NCI-H82 treated with DMSO at 0.1 percent for 48 hours (cell line): ENCODE data around the gene MS4A6E.
"Not testable (repeated sequence)": the region's sequence is repeated elsewhere in the genome, so short reads cannot be mapped to it uniquely, and the experiment has no call there.

Experiments used
- DNase-seq: peaks from one replicate; lab custom pipeline; 2025; ENCODE audit not compliant: unreplicated experiment; lab: John Stamatoyannopoulos, UW

MS4A6E gene

GRCh38 chr11:60334005-60334620, 7.1 kb downstream of the MS4A6E start:
- peak; percentile 4 for DNase-seq

DNA sequence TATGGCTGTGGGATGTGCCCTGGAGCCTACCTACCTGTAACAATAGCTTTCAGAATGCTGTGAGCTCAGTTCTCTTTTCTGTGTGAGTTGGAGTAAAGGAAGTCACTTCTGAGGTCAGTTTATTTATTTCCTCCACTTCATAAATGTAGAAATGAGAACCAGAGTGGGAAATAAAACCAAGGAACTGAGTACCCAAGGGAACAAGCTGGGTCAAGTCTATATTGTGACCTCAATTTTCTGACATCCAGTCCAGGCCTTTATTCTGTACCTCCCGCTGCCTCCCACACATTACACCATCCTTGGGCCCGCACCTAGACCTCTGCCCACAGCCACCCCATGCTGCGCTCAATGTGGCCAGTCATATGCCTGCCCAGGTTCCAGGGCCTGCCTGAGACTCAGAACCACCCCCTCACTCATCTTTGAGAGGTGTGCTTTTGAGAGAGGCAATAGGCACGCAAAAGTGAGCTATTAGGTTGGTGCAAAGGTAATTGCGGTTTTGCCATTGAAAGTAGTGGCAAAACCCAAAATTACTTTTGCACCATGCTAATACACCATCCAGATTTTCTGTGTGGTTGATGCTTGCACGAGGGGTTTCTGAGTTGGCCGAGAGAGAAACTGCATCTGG, 9.8 kb downstream of the MS4A6E start:
- DNase-seq, result no peak

GRCh38 chr11:60338053-60338452, 11.0 kb downstream of the MS4A6E start:
- no peak for DNase-seq

GRCh38 chr11:60339356-60339755, 12.3 kb downstream of the MS4A6E start:
- no peak for DNase-seq

DNA sequence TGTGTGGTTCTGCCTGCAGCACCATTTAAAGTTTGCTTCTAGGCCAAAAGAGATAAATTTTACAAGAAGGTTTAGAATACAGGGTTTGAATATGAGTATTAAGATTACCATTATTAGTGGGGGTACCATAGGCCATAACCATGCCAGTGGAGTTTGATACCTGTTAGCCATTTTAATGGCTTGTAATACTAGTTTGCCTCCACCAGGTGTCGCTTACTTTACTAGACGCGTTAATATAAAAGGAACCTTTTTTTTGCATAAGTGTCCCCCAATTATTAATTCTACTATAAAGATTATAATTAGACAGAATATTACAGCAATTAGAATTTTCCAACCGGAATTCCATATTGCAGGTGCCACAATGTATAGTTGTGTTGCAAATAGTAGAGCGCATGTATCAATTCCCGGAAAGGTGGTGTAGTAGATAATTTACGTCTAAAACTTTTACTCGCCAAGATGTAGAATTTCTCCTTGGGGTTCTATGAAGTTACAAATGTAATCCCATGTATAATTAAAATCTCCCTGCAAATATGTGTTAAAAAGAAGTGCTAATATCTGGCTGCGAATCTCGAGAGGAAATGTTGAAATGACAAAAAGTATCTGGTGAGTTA, 16.1 kb downstream of the MS4A6E start:
- no peak for DNase-seq

GRCh38 chr11:60344146-60344545, 17.1 kb downstream of the MS4A6E start:
- DNase-seq, result no peak

- DNase-seq, result no peak
Observed at GRCh38 chr11:60345489-60345888, 18.4 kb downstream of the MS4A6E start.

GRCh38 chr11:60347084-60347797, 20.2 kb downstream of the MS4A6E start:
- DNase-seq, result no peak

DNA sequence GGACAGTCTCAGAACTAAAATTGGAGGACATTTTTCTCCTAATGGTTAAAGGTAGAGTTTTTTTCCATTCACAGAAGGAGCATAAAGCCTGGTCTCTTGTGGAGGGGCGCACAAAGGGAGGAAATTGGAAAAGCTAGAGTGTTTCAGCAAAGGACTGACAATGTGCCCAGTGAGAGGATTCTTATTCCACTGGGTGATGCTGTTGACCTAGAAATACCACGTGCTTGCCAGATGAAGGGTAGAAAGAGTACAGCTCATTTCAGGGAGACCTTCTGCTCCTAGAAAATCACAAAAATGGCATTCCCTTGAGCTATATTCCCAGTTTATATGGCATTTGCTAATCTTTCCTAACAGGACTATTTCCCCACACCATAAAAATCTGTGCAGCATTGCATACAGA, 21.1 kb downstream of the MS4A6E start:
- no peak for DNase-seq

DNA sequence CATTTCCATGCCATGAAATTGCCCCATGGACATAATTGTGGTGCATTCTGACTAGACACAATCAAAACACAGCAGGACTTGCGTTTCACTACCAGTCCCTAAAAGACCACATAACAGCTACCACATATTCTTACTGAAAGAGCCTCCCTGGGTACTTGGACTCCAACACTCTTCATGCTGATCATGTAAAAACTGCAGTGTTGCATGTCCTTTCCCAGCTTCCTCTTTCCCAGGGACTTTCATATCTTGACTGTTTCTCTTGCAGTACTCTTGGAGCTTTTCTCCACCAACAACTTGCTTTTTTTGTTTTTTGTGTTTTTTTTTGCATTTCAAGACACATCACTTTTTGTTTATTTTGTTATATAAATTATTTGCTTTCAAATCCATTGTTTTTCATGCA, 22.9 kb downstream of the MS4A6E start:
- DNase-seq, result no peak

GRCh38 chr11:60357771-60358170, 30.7 kb downstream of the MS4A6E start:
- no peak for DNase-seq

- no peak for DNase-seq
Observed at GRCh38 chr11:60360621-60361020, 33.6 kb downstream of the MS4A6E start.

DNA sequence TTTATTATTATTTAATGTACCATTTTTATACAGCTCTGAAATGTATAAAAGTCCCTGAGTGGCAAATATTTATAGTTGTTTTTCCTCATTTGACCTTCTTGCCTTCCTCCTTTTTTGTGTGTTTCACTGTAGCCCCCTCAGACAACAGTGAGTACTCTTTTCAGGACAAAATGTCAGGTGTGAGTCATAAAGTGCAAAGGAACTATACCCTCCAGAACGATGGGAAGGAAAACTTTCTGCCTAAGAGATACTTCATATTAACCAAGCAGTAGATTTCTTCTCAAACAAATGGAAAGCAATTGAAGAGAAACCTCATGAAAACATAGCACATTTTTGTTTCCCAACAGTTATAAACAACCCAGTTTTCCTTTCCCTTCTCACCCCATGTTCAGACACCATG, 35.2 kb downstream of the MS4A6E start:
- no peak for DNase-seq

- DNase-seq, result peak; percentile 1
Observed at GRCh38 chr11:60363542-60364470, 36.8 kb downstream of the MS4A6E start.

DNA sequence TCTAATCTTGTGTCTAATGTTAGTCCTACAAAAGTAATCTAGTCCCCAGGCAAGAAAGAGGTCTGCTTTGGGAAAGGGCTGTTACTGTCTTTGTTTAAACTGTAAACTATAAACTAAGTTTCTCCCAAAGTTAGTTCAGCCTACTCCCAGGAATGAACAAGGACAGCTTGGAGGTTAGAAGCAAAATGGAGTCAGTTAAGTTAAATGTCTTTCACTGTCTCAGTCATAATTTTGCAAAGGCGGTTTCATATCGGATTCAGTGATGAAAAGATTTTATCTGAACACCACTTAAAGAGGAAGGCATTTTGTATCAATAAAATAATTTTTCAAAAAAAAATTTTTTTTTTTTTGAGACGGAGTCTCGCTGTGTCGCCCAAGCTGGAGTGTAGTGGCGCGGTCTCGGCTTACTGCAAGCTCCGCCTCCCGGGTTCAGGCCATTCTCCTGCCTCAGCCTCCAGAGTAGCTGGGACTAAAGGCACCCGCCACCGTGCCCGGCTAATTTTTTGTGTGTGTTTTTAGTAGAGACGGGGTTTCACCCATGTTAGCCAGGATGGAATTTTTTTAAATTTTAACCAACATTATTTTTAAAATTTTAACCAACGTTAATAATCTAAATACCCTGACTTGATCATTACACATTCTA, 39.3 kb downstream of the MS4A6E start:
- DNase-seq, result not testable (repeated sequence)

DNA sequence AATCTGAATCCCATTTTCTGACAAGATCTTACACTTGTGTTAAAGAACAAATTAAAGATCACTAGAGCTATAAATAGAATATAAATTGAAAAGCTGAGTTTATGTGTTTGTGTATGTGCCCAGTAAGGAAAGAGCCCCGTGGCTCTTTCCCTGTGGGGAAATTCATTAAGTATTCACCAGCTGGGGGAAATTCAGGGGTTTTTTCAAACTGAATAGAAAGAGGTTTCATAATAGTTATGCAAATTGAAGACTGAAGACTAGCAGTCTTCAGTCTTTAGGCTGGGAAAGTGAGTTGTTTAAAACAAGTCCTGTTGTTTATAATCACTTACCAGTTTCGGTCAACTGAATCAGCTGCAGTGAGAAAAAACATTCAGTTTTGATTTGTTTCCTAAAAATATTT, 40.0 kb downstream of the MS4A6E start:
- no peak for DNase-seq

DNA sequence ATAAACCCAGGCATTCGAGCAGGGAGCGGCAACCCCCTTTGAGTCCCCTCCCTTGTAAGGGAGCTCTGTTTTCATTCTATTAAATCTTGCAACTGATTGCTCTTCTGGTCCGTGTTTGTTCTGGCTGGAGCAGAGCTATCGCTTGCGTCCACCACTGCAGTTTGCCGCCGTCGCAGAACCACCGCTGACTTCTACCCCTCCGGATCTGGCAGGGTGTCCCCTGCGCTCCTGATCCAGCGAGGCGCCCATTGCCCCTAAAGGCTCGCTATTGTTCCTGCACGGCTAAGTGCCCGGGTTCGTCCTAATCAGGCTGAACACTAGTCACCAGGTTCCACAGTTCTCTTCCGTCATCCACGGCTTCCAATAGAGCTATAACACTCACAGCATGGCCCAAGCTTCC, 40.8 kb downstream of the MS4A6E start:
- DNase-seq, result no peak

- DNase-seq, result no peak
Observed at GRCh38 chr11:60370252-60370810, 43.3 kb downstream of the MS4A6E start.

- no peak for DNase-seq
Observed at GRCh38 chr11:60370811-60371298, 43.8 kb downstream of the MS4A6E start.

GRCh38 chr11:60371386-60371785, 44.3 kb downstream of the MS4A6E start:
- no peak for DNase-seq
